ENCODE data around the gene GRM7.

The GRM7 gene

DNA sequence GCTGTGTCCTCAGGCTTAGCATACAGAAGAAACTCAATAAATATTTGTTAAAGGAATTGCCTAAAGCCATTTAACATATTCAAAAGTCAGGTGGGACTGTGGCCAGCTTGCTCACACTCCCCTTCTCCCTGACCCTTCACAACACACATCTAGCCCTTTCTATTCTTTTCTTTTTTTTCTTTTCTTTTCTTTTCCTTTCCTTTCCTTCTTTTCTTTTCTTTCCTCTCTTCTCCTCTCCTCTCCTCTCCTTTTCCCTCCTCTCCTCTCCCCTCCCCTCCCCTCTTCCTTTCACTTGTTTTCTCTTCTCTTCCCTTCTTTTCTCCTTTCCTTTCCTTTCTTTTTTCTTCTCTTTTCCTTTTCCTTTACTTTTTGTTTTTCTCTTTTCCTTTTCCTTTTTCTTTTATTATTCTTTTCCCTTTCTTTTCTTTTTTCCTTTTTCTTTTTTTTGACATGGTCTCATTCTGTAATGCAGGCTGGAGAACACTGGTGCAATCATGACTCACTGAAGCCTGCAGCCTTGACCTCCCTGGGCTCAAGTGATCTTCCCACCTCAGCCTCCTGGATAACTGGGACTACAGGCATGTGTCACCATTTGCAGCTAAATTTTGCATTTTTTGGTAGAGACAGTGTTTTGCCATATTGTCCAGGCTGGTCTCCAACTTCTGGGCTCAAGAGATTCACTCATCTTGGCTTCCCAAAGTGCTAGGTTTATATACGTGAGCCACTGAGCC lies 377.8 kb downstream of the GRM7 start:
- Histone ChIP-seq H3K9ac (ENCODE audit: low read length) (no peak overlapping the region), H3K27me3 (ENCODE audit: control insufficient read depth, insufficient read depth, low read length) (no peaks in the 10 kb centered on the region), H3K4me3 (ENCODE audit: low read depth, low read length) (no peak overlapping the region), H3K9me3 (ENCODE audit: control insufficient read depth, insufficient read depth, low read depth, low read length) (no peaks in the 10 kb centered on the region), H3K27ac (ENCODE audit: low read depth, low read length) (no peak overlapping the region), H3K36me3 (ENCODE audit: control insufficient read depth, insufficient read depth, low read length) (no peaks in the 10 kb centered on the region), H3K4me1 (ENCODE audit: control insufficient read depth, insufficient read depth, low read length) (no peaks in the 10 kb centered on the region)

DNA sequence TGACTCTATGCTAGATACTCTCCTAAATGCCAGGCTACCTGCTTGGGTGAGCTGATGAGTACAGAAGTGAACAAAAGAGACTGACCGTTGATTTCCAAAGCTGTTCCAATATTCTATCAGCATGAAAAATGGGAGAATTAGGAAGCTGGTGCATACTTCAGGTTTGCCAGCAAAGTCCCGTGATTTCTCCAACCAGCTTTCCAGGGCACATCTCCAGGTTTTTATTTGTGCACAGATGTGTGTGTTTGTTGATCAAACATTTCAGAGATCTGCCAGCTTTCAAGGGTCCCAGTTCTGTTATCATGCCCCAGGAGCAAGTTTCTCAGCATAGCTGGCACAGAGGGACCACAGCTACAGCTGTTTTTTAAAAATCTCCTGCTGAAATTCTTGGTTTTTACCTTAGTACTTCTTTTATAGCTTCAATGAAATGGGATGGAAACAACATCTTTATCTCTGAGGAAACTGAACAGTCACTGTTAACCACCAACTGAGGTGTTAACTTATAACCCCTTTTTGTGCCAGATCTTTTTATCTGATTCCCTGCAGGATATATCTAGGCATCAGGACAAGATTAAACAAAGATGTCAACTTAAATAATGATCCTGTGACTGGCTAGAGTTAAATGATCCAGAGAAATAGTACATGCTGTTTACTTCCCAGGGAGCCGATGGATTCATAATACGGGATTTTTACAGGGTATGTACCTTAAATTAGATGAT lies 380.8 kb downstream of the GRM7 start:
- Histone ChIP-seq H3K9ac (ENCODE audit: low read length) (no peak overlapping the region), H3K36me3 (ENCODE audit: control insufficient read depth, insufficient read depth, low read length) (no peaks in the 10 kb centered on the region), H3K4me1 (ENCODE audit: control insufficient read depth, insufficient read depth, low read length) (no peaks in the 10 kb centered on the region), H3K27ac (ENCODE audit: low read depth, low read length) (no peak overlapping the region), H3K27me3 (ENCODE audit: control insufficient read depth, insufficient read depth, low read length) (no peaks in the 10 kb centered on the region), H3K4me3 (ENCODE audit: low read depth, low read length) (no peak overlapping the region), H3K9me3 (ENCODE audit: control insufficient read depth, insufficient read depth, low read depth, low read length) (no peaks in the 10 kb centered on the region)

DNA sequence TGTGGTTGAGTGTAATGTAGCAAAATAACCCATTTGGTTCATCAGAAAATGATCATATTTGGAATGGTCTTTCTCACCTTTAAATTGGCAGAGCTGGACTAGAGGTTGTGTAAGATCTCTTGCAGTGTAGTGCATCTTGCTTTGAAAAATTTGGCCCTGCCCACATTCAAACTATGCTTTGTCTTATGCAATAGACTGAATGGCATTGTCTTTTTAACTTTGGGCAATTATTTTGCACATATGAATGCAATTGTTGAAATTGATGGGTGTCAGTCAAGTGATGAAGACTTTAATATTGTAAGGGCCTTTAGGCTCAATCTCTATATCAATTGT lies 381.4 kb downstream of the GRM7 start:
- H3K4me1 ChIP-seq (ENCODE audit: control insufficient read depth, insufficient read depth, low read length), result no peaks in the 10 kb centered on the region
- H3K27ac ChIP-seq (ENCODE audit: low read depth, low read length), result no peak overlapping the region
- H3K27me3 ChIP-seq (ENCODE audit: control insufficient read depth, insufficient read depth, low read length), result no peaks in the 10 kb centered on the region
- no peaks in the 10 kb centered on the region for H3K9me3 ChIP-seq (ENCODE audit: control insufficient read depth, insufficient read depth, low read depth, low read length)
- H3K36me3 ChIP-seq (ENCODE audit: control insufficient read depth, insufficient read depth, low read length), result no peaks in the 10 kb centered on the region
- H3K9ac ChIP-seq (ENCODE audit: low read length), result no peak overlapping the region
- H3K4me3 ChIP-seq (ENCODE audit: low read depth, low read length), result no peak overlapping the region

DNA sequence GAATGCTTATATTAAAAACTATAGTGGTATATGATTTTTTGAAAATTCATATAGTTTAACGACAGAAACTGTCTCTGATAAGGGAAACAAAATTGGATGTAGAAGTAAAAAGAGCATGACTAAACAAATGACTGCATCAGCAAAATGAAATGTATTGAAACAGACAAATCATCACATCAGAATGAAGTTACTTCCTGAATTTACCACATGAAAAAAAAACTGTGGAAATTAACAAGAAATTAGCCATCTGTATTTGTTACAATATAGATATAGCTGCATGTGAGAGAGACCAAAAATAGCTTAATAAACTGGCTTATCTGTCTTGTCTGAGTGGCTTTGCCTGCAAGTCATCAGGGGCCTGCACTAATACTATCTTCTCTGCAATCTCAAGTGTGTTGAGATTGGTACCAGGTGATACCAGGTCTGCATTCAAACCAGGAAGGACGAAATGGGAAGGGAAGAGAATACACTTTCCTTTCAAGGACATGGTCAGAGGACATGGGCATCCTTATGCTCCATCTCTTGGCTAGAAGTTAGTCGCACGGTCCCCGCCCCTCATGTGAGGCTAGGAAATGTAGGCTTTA lies 388.7 kb downstream of the GRM7 start:
- Histone ChIP-seq H3K9me3 (ENCODE audit: control insufficient read depth, insufficient read depth, low read depth, low read length) (no peaks in the 10 kb centered on the region), H3K27ac (ENCODE audit: low read depth, low read length) (no peak overlapping the region), H3K27me3 (ENCODE audit: control insufficient read depth, insufficient read depth, low read length) (no peaks in the 10 kb centered on the region), H3K36me3 (ENCODE audit: control insufficient read depth, insufficient read depth, low read length) (no peaks in the 10 kb centered on the region), H3K4me3 (ENCODE audit: low read depth, low read length) (no peak overlapping the region), H3K4me1 (ENCODE audit: control insufficient read depth, insufficient read depth, low read length) (no peaks in the 10 kb centered on the region), H3K9ac (ENCODE audit: low read length) (no peak overlapping the region)

GRCh38 chr3:7254251-7254650 lies 393.3 kb downstream of the GRM7 start:
- Histone ChIP-seq H3K4me1 (ENCODE audit: control insufficient read depth, insufficient read depth, low read length) (no peaks in the 10 kb centered on the region), H3K36me3 (ENCODE audit: control insufficient read depth, insufficient read depth, low read length) (no peaks in the 10 kb centered on the region), H3K4me3 (ENCODE audit: low read depth, low read length) (no peak overlapping the region), H3K27ac (ENCODE audit: low read depth, low read length) (no peak overlapping the region), H3K9me3 (ENCODE audit: control insufficient read depth, insufficient read depth, low read depth, low read length) (no peaks in the 10 kb centered on the region), H3K27me3 (ENCODE audit: control insufficient read depth, insufficient read depth, low read length) (no peaks in the 10 kb centered on the region), H3K9ac (ENCODE audit: low read length) (no peak overlapping the region)

DNA sequence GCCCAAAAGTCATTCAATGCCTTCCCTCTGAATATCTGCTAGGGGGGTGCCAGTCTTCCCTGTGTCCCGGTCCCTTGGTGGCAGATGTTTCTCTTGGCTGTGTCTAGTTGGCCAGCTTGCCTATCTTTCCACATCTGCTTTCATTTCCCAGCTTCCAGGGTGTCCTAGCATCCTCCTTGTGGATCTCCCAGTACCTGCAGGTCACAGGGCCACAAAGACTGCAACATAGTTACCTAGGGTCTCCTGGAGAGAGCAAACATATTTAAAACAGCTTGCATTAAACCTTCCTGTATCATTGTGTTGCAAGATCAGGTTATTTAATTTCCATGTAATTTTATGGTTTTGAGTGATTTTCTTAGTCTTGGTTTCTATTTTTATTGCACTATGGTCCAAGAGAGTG lies 400.1 kb downstream of the GRM7 start:
- Histone ChIP-seq H3K27me3 (ENCODE audit: control insufficient read depth, insufficient read depth, low read length) (no peaks in the 10 kb centered on the region), H3K4me1 (ENCODE audit: control insufficient read depth, insufficient read depth, low read length) (no peaks in the 10 kb centered on the region), H3K9me3 (ENCODE audit: control insufficient read depth, insufficient read depth, low read depth, low read length) (no peaks in the 10 kb centered on the region), H3K27ac (ENCODE audit: low read depth, low read length) (no peak overlapping the region), H3K9ac (ENCODE audit: low read length) (no peak overlapping the region), H3K36me3 (ENCODE audit: control insufficient read depth, insufficient read depth, low read length) (no peaks in the 10 kb centered on the region), H3K4me3 (ENCODE audit: low read depth, low read length) (no peak overlapping the region)

DNA sequence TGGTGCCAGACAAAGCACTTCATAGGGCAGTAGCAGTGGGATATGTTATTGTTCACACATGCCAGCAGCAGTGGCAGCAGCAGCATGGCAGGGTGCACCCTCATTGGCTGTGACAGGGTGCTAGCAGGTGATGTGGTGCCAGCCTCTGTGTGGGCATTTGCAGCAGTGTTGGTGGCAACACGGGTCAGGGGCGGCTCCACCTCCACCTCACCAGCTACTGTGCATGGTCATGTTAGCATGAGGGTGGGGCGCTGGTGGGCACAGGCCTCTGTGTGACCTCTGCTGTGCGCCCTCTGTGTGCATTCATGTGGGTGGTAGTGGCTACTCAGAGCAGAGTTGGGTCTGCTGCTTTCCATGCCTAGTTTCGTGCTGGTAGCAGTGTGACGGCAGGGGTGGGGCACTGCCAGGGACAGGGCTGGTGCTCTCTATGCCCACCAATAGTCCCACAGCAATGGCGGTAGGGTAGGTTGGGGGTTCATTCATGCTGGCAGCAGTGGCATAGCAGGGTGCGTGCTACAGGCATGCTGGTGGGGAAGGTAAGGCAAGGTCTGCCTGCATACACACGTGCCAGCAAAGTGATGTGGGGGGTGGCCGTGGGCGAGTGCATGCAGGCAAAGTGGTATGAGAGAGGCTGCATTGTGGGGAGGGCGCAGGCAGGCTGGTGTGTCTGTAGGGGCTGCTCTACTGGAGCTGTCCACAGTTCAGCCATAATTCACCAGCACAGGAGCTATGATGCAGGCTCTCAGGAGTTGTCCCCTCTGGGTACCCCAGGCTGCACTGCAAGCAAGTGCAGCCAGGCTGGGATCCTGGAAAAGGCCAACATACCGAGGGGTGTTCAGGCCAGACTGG lies 402.7 kb downstream of the GRM7 start:
- Histone ChIP-seq H3K9ac (ENCODE audit: low read length) (no peak overlapping the region), H3K27me3 (ENCODE audit: control insufficient read depth, insufficient read depth, low read length) (no peaks in the 10 kb centered on the region), H3K36me3 (ENCODE audit: control insufficient read depth, insufficient read depth, low read length) (no peaks in the 10 kb centered on the region), H3K27ac (ENCODE audit: low read depth, low read length) (no peak overlapping the region), H3K9me3 (ENCODE audit: control insufficient read depth, insufficient read depth, low read depth, low read length) (no peaks in the 10 kb centered on the region), H3K4me3 (ENCODE audit: low read depth, low read length) (no peak overlapping the region), H3K4me1 (ENCODE audit: control insufficient read depth, insufficient read depth, low read length) (no peaks in the 10 kb centered on the region)

DNA sequence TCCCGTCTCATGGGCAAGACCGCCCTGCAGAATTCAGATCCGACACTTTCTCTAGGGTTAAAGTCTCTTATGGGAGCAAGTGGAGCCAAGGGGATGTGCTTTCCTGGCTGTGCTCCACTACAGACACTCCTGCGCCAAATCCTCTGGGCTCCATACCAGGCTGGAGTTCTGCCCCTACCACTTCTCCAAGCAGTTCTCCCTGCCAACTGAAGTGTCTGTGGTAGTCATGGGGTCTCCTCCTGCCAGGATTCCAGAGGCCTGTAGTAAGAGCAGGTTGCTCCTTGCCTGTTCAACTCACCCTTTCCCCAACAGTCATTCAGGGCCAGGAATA lies 403.2 kb downstream of the GRM7 start:
- Histone ChIP-seq H3K9me3 (ENCODE audit: control insufficient read depth, insufficient read depth, low read depth, low read length) (no peaks in the 10 kb centered on the region), H3K36me3 (ENCODE audit: control insufficient read depth, insufficient read depth, low read length) (no peaks in the 10 kb centered on the region), H3K27ac (ENCODE audit: low read depth, low read length) (no peak overlapping the region), H3K9ac (ENCODE audit: low read length) (no peak overlapping the region), H3K27me3 (ENCODE audit: control insufficient read depth, insufficient read depth, low read length) (no peaks in the 10 kb centered on the region), H3K4me1 (ENCODE audit: control insufficient read depth, insufficient read depth, low read length) (no peaks in the 10 kb centered on the region), H3K4me3 (ENCODE audit: low read depth, low read length) (no peak overlapping the region)

GRCh38 chr3:7265736-7266135 lies 404.8 kb downstream of the GRM7 start:
- Histone ChIP-seq H3K27me3 (ENCODE audit: control insufficient read depth, insufficient read depth, low read length) (no peaks in the 10 kb centered on the region), H3K4me1 (ENCODE audit: control insufficient read depth, insufficient read depth, low read length) (no peaks in the 10 kb centered on the region; the same call in 1 of the 2 replicates), H3K9me3 (ENCODE audit: control insufficient read depth, insufficient read depth, low read depth, low read length) (no peaks in the 10 kb centered on the region), H3K27ac (ENCODE audit: low read depth, low read length) (no peak overlapping the region), H3K4me3 (ENCODE audit: low read depth, low read length) (no peak overlapping the region), H3K36me3 (ENCODE audit: control insufficient read depth, insufficient read depth, low read length) (no peaks in the 10 kb centered on the region), H3K9ac (ENCODE audit: low read length) (no peak overlapping the region)

GRCh38 chr3:7266551-7266950 lies 405.6 kb downstream of the GRM7 start:
- Histone ChIP-seq H3K9ac (ENCODE audit: low read length) (no peak overlapping the region), H3K36me3 (ENCODE audit: control insufficient read depth, insufficient read depth, low read length) (no peaks in the 10 kb centered on the region), H3K9me3 (ENCODE audit: control insufficient read depth, insufficient read depth, low read depth, low read length) (no peaks in the 10 kb centered on the region), H3K27me3 (ENCODE audit: control insufficient read depth, insufficient read depth, low read length) (no peaks in the 10 kb centered on the region), H3K27ac (ENCODE audit: low read depth, low read length) (no peak overlapping the region), H3K4me1 (ENCODE audit: control insufficient read depth, insufficient read depth, low read length) (no peaks in the 10 kb centered on the region; the same call in 1 of the 2 replicates), H3K4me3 (ENCODE audit: low read depth, low read length) (no peak overlapping the region)

DNA sequence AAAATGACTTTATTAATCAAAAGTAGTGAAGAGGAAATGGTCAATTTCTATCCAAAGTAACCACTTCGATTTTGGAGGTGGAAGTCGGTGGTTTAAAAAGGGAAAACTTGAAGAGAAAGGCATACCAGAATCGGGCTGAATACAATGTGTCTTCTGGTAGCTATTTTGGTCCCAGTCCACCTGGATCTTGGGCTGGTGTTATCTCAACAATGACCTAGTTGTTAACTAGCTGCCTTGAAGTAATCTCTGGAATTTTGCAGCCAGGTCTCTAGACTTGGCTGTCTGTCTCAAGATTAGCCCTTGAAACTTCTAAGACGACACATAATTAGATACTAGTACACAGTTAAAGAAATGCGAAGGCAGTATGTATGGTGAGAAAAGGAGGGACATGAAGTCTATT lies 409.8 kb downstream of the GRM7 start:
- no peaks in the 10 kb centered on the region for H3K36me3 ChIP-seq (ENCODE audit: control insufficient read depth, insufficient read depth, low read length)
- H3K27ac ChIP-seq (ENCODE audit: low read depth, low read length), result no peak overlapping the region
- no peaks in the 10 kb centered on the region for H3K9me3 ChIP-seq (ENCODE audit: control insufficient read depth, insufficient read depth, low read depth, low read length)
- no peak overlapping the region for H3K9ac ChIP-seq (ENCODE audit: low read length)
- H3K4me3 ChIP-seq (ENCODE audit: low read depth, low read length), result no peak overlapping the region
- H3K27me3 ChIP-seq (ENCODE audit: control insufficient read depth, insufficient read depth, low read length), result no peaks in the 10 kb centered on the region
- H3K4me1 ChIP-seq (ENCODE audit: control insufficient read depth, insufficient read depth, low read length), result no peaks in the 10 kb centered on the region; the same call in 1 of the 2 replicates
